NAMALWA (cell line): ENCODE results near the gene SUZ12.
"Not testable (repeated sequence)": the region's sequence is repeated elsewhere in the genome, so short reads cannot be mapped to it uniquely, and the experiment has no call there.

Experiments used
- DNase-seq: peaks from one replicate; pipeline ENCODE4 v3.0.0-alpha.2; 2015; ENCODE audit warnings: low spot score

Gene SUZ12

DNA sequence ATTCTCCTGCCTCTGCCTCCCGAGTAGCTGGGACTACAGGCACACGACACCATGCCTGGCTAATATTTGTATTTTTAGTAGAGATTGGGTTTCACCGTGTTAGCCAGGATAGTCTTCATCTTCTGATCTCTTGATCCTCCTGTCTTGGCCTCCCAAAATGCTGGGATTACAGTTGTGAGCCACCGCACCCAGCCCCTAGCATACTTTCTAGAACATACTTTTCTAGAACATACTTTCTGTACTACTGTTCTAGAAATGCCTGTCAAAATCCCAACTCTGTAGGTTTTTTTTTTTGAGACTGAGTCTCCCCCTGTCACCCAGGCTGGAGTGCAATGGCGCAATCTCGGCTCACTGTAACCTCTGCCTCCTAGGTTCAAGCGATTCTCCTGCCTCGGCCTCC lies 27.3 kb downstream of the SUZ12 start:
- DNase-seq: not testable (repeated sequence)

DNA sequence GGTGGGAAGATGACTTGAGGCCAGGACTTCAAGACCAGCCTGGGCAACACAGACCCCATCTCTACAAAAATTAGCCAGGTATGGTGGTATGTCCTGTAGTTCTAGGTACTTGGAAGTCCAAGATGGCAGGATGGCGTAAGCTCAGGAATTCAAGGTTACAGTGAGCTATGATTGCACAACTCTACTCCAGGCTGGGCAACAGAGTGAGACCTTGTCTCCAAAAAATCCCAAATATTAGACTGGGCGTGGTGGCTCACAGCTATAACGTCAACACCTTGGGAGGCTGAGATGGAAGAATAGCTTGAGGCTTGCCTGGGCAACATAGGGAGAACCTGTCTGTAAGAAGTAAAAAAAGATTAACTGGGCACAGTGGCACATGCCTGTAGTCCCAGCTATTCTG lies 30.8 kb downstream of the SUZ12 start:
- no peak for DNase-seq

DNA sequence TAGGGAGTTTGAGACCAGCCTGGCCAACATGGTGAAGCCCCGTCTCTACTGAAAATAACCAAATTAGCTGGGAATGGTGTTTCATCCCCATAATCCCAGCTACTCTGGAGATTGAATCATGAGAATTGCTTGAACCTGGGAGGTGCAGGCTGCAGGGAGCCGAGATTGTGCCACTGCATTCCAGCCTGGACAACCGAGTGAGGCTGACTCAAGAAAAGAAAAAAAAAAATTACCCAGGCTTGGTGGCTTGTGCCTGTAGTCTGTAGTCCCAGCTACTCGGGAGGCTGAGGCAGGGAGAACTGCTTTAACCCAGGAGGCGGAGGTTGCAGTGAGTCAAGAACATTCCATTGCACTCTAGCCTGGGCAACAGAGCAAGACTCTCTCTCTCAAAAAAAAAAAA lies 33.6 kb downstream of the SUZ12 start:
- not testable (repeated sequence) for DNase-seq

DNA sequence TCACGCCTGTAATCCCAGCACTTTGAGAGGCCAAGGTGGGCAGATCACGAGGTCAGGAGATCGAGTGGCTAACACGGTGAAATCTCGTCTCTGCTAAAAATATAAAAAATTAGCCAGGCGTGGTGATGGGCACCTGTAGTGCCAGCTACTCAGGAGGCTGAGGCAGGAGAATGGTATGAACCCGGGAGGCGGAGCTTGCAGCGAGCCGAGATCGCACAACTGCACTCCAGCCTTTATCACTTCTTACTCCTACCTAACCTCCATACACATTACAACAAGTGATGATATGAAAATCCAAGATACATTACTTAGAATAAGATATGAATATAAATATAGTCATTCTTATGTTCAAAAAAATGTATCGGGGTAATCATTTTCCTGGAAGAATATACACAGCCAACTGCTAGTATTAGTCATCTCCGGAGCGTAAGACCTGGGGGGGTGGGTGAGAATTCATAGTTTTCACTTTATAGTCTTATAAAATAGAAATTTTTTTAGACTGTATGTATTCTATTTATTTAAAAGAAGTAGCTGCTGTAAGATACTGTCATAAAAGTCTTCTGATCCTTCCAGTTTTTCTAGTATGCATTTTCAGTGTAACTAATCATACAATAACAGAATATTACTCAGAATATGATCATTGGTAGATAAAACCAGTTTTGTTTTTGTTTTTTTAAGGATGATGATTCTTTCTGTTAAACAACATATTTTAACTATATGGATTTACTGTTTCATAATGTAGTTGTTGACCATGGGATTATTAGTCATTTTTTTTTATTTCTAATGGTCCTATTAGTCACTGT lies 37.7 kb downstream of the SUZ12 start:
- not testable (repeated sequence) for DNase-seq

DNA sequence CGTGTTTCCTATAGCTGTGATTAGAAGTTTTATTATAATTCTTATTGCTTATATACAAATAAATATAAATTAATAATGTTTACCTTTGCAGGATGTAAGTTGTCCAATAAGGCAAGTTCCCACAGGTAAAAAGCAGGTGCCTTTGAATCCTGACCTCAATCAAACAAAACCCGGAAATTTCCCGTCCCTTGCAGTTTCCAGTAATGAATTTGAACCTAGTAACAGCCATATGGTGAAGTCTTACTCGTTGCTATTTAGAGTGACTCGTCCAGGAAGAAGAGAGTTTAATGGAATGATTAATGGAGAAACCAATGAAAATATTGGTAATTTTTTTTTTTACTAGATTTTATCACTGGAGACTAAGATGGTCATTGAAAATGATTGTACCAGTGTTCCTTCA lies 38.6 kb downstream of the SUZ12 start:
- not testable (repeated sequence) for DNase-seq

DNA sequence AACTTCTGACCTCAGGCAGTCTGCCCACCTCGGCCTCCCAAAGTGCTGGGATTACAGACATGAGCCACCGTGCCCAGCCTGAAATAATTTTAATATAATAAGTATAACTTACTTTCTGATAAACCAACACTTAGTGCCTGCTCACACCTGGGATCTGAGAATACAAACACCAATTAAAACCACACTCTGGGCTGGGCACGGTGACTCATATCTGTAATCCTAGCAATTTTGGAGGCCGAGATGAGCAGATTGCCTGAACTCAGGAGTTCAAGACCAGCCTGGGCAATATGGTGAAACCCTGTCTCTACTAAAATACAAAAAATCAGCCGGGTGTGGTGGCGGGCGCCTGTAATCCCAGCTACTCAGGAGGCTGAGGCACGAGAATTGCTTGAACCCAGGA lies 55.0 kb downstream of the SUZ12 start:
- not testable (repeated sequence) for DNase-seq

DNA sequence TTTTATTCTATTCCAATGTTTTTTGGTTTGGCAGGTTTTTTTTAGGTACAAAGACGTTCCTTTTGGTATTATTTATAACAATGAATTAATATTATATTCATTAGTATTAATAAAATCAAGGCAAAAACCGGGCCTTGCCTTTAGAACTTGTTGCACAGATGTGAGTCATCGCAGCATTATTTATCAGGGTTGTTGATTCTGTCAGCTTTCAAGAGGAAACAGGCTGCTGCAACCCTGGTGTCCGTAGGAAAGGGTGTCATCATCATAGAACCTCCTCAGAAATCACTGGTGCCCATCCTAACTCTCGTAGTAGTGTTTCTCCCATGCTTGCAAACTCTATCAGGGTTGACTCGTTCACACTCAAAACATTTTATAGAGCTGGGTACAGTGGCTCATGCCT lies 60.2 kb downstream of the SUZ12 start:
- no peak for DNase-seq

DNA sequence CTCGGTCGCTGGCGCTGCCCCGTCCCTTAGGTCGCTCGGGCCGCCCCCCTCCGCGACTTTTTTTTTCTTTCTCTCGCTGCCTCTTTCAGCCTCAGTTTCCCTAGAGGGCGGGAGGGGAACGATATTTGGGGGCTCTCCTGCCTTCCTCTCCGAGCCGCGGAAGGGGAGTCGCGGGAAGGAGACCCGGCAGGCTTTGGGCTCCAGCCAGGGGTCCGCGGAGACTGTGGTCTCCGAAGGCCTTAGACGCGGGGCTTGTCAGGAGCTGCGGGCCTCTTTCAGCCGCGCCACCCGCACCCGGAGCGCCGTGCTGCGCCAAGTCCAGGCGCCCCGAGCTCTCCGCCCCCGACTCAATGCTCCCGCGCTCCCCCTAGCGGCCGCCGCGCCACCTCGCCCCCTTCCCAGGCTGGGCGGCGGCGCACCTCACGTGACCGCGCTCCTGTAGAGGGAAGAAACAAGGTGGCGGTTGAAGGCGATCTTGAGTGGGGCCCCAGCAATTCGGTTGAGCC lies 70.2 kb downstream of the SUZ12 start, which contains the start of gene LRRC37B:
Gene LRRC37B (plus strand): TSS at position 427 of the 506 bp plus-strand sequence. CDS start 14,010 bp downstream, outside the sequence.
- DNase-seq: peak; percentile 87

DNA sequence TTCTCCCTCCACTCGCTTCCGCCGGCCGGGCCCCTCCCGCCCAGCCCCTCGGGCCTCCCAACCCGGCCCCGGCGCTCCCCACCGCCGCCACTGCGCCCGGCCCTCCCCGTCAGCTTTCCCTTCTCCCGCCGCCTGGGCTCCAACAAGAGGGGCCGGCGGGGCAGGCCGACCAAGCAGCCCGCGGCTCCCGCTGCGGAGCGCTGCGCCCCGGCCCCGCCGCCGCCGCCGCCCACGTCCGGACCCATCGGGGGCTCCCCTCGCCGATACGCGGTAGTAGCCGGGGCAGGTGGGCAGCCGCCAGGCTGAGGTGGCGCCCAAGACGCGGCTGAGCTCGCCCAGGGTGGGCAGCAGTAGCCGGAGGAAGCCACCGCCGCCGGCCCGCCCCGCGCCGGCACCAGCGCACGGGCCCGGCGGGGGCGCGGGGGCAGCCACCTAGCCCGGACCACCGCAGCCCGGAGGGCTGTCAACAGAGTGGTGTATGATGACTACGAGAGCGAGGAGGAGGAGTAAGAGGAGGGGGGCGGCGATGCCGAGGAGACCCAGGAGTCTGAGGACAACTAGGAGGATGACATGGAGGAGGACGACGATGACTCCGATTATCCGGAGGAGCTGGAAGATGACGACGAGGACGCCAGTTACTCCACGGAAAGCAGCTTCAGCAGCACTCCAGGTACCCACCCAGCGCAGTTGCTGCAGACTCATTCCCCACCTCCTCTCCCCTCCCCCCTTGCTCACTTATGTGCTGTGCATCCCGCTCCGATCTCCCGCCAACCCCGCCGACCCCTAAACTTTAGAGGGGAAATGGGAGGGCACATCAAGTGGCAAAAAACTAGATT lies 70.9 kb downstream of the SUZ12 start:
- peak; percentile 56 for DNase-seq

DNA sequence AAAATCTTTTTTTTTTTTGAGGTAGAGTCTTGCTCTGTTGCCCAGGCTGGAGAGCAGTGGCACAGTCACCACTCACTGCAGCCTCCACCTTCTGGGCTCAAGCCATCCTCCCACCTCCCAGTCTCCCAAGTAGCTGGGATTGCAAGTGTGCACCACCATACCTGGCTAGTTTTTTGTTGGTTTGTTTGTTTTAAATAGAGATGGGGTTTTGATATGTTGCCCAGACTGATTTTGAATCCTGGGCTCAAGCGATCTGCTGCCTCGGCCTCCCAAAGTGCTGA lies 72.4 kb downstream of the SUZ12 start:
- no peak for DNase-seq

DNA sequence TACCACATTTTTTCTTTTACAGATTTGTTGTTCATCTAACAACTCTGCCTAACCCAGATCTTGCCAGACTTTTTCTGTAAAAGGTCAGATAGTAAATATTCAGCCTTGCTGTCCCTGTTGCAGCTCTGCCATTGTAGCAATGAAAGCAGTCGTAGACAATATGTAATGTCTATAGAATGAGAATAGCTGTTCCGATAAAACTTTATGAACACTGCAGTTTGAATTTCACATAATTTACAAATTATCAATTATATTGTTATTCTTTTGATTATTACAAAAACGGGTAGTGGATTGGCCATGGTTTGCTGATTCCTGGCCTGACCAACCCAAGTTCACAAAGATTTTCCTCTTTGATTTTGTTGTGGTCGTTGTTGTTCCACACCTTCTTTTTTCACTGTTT lies 73.3 kb downstream of the SUZ12 start:
- no peak for DNase-seq

DNA sequence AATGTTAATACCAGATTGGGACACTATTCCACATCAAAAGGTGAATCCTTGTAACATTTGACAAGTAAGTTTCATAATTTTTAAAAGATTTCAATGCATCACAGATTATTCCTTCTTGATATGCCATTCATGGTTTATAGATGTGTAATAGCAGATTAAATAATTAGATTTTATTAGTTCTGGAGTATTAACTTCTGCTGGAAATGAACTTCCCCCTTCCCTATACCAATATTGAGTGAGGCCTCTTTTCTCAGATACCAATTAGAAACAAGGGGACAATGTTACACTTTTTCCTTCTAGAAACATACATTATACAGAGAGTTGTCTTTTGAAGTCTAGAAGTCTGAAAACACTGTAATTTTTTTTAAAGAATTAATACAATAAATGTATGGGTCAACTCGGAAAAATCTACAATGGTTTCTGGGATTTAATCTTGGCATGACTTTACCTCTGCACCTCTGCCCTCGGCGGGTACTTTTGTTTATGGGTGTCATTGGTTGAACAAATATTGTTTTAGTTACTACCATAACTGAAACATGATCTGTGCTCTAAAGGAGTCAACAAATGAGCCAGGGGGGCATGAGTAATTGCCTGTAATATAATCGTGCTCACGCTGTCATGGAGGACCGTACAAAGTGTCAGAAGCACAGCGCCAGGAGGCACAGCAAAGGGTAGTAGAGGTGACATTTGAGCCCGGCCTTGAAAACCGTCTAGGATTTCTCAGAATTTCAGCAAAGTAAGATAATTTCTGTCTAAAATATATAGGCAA lies 78.6 kb downstream of the SUZ12 start:
- DNase-seq: no peak

DNA sequence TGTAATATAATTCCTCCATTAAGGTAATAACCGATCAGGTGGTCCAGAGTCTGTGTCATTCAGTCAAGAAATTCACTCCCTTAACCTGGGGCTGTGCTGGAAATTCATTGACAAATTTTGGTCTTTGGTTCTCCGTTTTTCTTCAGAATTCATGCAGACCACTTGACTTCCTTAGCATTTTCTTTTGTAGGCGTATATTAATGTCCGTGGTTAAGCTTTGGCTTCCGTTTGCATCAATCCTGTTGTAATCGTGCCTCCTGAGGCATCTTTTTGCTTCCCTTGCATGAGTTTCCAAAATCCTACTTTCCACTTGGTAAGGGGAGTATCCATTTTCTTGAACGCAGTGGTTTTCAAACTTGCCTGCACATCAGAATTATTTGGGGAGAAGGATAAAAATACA lies 79.4 kb downstream of the SUZ12 start:
- no peak for DNase-seq

DNA sequence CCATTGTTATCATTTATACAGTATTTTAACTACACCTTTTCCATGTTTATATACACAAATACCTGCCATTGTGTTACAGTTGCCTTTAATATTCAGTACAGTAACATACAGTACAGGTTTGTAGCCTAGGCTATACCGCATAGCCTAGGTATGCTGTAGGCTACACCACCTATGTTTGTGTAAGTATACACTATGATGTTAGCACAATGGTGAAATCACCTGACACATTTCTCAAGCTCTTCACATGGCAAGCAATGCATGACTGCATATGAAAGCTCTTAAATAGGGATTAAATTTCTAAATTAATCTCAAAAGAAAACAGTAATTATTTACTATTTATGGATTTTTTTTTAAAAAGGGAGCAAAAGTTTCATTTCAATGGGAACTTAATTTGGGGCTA lies 82.4 kb downstream of the SUZ12 start:
- DNase-seq: no peak

DNA sequence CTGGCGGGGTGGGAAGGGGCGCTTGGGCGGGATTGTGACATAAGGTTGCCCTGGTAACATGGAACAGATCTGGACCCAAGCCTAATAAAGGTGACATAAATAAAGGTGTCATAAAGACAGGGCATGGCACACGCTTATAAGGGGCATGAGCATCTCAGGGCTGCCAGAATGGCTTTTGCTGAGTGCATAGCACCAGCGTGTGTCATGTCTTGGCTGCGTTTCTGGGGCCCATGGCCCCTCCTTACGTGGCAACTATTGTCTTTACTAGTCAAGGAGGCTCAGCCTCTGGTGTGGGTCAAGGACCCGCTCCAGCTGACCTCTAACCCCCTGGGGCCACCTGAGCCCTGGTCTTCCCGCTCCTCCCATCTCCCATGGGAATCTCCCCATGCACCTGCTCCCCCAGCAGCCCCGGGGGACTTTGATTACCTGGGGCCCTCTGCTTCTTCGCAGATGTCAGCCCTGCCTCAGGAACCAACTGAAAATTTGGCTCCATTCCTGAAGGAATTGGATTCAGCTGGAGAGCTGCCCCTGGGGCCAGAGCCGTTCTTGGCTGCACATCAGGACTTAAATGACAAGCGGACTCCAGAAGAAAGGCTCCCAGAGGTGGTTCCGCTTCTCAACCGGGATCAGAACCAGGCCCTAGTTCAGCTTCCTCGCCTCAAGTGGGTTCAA lies 84.3 kb downstream of the SUZ12 start:
- DNase-seq: no peak

DNA sequence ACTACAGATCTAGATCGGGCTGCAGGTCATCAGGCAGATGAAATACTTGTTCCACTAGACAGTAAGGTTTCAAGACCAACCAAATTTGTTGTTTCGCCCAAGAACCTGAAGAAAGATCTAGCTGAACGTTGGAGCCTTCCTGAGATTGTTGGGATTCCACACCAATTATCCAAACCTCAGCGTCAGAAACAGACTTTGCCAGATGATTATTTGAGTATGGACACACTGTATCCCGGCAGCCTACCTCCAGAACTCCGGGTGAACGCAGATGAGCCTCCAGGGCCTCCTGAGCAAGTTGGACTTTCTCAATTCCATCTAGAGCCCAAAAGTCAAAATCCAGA lies 84.8 kb downstream of the SUZ12 start:
- DNase-seq: no peak

DNA sequence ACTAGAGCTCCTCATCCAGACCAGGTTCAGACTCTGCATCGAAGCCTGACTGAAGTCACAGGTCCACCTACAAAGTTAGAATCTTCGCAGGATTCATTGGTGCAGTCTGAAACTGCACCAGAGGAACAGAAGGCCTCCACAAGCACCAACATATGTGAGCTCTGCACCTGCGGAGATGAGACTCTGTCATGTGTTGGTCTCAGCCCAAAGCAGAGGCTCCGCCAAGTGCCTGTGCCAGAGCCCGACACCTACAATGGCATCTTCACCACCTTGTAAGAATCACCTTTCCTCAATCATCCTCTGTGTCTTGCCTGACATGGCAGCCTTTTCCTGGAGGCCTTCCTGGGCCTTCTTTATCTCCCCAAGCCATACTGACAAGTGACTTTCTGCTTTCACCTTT lies 85.7 kb downstream of the SUZ12 start:
- DNase-seq: not testable (repeated sequence)

DNA sequence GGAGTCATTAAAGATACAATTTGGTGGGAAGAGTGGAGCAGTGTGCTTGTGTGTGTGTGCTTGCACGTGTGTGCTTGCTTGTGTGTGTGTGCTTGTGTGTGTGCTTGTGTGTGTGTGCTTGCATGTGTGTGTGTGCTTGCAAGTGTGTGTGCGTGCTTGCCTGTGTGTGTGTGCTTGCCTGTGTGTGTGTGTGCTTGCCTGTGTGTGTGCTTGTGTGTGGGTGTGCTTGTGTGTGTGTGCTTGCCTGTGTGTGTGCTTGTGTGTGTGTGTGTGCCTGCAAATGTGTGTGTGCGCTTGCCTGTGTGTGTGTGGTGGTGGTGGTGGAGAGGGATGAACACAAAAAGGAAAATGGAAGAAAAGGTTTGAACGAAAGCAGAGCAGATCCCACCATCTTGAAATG lies 90.5 kb downstream of the SUZ12 start:
- DNase-seq: not testable (repeated sequence)

DNA sequence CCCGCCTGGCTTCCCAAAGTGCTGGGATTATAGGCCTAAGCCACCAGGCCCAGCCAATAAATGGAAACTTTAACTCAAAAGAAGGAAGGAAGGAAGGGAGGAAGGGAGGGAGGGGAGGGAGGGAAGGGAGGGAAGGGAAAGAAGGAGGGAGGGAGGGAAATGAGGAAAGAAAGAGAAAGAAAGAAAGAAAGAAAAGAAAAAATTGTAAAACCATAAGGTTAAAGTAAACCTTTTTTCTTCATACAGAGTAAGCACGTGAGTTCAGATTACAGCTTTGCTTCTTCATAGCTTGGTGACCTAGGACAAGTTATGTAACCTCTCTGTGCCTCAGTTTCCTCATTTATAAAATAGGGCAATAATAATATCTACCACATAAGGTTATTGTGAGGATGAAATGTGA lies 96.4 kb downstream of the SUZ12 start:
- no peak for DNase-seq

DNA sequence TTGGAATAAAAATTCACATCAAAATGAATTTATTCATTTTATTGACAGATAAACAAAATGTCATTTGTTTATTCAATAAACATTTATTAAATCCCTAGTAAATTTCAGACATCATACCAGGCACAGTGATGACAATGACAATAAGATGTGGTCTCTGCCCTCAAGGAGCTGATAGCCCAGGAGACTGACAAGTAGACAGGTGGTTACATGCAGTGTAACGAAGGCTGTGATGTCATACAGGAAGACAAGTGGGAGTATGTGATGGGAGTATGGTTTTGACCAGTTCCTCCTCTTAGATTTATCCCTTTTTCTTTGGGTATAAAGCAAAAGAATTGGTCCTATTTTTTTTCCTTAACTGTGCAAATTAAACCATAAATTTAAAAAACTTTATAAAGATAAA lies 97.0 kb downstream of the SUZ12 start:
- not testable (repeated sequence) for DNase-seq

DNA sequence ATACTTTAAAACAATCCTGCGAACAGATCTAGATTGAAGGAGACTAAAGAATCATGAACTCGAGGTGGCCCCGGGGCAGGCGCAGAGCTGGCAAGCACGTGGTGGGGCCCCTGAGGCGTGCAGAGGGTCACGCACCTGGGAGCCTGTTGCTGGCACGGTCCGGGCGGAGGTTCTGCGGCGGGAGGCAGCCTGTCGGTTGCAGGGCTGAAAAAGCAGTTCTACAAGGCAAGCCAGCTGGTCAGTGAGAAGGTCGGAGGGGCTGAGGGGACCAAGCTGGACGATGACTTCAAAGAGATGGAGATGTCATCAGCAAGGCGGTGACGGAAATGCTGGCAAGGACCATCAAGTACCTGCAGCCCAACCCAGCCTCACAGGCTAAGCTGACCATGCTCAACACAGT lies 103.4 kb downstream of the SUZ12 start:
- DNase-seq: not testable (repeated sequence)

DNA sequence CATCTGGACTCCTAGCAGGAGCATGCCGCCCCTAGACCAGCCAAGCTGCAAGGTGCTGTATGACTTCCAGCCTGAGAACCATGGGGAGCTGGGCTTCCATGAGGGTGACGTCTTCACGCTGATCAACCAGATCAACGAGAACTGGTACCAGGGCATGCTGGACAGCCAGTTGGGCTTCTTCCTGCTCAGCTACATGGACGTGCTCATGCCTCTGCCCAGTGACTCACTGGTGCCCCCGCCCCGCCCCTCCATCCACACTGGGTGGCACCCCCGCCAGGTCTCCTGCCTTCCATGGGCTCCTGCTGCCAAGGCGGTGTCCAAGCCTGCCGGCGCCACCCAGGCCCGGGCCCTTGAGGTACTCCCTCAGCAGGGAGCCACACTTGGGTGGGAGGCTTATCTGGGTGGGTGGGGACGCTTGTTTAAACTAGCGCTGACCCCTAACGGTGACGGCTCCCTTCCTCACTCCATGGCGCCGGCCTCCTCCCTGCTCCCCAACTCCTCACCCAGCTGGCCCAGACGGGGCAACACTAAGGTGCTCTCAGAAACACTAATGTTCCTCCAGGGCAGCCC lies 104.6 kb downstream of the SUZ12 start:
- DNase-seq: not testable (repeated sequence)
